ENCODE measurements around the gene MLX.

The MLX gene

GRCh38 chr17:42525221-42525620 is 41.7 kb upstream of the MLX start:
- Mint-ChIP-seq H3K4me1 (peaks cover 47% of the 10 kb centered on the region), H3K4me3 (no peak overlapping the region), H3K27me3 (ENCODE audit: low read depth) (no peaks in the 10 kb centered on the region), H3K9me3 (no peaks in the 10 kb centered on the region), H3K27ac (peak overlapping the region; percentile 11 to 99 (median 85)), H3K36me3 (ENCODE audit: low read depth) (peaks cover 8% of the 10 kb centered on the region)
- TF ChIP-seq, protein P1, sequence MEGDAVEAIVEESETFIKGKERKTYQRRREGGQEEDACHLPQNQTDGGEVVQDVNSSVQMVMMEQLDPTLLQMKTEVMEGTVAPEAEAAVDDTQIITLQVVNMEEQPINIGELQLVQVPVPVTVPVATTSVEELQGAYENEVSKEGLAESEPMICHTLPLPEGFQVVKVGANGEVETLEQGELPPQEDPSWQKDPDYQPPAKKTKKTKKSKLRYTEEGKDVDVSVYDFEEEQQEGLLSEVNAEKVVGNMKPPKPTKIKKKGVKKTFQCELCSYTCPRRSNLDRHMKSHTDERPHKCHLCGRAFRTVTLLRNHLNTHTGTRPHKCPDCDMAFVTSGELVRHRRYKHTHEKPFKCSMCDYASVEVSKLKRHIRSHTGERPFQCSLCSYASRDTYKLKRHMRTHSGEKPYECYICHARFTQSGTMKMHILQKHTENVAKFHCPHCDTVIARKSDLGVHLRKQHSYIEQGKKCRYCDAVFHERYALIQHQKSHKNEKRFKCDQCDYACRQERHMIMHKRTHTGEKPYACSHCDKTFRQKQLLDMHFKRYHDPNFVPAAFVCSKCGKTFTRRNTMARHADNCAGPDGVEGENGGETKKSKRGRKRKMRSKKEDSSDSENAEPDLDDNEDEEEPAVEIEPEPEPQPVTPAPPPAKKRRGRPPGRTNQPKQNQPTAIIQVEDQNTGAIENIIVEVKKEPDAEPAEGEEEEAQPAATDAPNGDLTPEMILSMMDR (IDR thresholded peaks at IDR 0.05; ENCODE audit: unreplicated experiment in 3 of 3): no peak

DNA sequence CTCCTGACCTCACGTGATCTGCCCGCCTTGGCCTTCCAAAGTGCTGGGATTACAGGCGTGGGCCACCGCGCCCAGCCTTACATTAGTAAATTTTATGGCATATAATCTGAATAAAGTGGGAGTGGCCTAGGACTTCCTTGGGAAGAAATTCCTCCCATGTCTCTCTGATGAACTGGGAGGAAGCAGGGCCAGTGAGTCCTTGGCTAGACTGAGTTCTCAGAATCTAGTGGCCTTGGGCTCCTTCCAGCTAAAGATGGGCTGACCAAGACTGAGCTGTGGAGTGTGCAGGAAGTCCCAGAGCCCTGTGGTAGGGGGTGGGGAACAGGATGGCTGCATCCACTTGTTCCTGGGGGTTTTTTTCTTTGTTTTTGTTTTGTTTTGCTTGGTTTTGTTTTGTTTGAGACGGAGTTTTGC is 40.9 kb upstream of the MLX start:
- no peak overlapping the region for H3K4me3 Mint-ChIP-seq
- no peaks in the 10 kb centered on the region for H3K27me3 Mint-ChIP-seq (ENCODE audit: low read depth)
- H3K36me3 Mint-ChIP-seq (ENCODE audit: low read depth): peaks cover 8% of the 10 kb centered on the region
- peak overlapping the region; percentile 60 to 87 (median 74) for H3K27ac Mint-ChIP-seq
- TF ChIP-seq, protein P1 (IDR thresholded peaks at IDR 0.05; ENCODE audit: unreplicated experiment in 3 of 3): no peak
- H3K4me1 Mint-ChIP-seq: peaks cover 39% of the 10 kb centered on the region
- no peaks in the 10 kb centered on the region for H3K9me3 Mint-ChIP-seq

DNA sequence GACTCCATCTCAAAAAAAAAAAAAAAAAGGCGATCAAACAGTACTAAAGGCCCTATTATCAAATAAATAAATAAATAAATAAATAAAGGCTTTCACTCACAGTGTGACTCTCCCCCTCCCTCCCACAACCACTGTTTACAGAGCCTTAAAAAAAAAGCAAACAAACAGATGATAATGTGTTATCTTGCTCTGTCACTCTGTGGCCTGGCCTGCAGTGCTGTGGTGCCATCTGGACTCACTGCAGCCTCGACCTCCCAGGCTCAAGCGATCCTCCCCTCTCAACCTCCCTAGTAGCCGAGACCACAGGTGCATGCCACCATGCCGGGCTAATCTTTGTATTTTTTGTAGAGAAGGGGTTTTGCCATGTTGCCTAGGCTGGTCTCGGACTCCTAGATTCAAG is 39.0 kb upstream of the MLX start:
- H3K4me1 Mint-ChIP-seq: peaks cover 26% of the 10 kb centered on the region
- H3K36me3 Mint-ChIP-seq (ENCODE audit: low read depth): peaks cover 3% of the 10 kb centered on the region
- no peak overlapping the region for H3K27ac Mint-ChIP-seq
- no peaks in the 10 kb centered on the region for H3K27me3 Mint-ChIP-seq (ENCODE audit: low read depth)
- no peaks in the 10 kb centered on the region for H3K9me3 Mint-ChIP-seq
- no peak overlapping the region for H3K4me3 Mint-ChIP-seq
- TF ChIP-seq, protein P1 (IDR thresholded peaks at IDR 0.05; ENCODE audit: unreplicated experiment in 3 of 3): no peak

DNA sequence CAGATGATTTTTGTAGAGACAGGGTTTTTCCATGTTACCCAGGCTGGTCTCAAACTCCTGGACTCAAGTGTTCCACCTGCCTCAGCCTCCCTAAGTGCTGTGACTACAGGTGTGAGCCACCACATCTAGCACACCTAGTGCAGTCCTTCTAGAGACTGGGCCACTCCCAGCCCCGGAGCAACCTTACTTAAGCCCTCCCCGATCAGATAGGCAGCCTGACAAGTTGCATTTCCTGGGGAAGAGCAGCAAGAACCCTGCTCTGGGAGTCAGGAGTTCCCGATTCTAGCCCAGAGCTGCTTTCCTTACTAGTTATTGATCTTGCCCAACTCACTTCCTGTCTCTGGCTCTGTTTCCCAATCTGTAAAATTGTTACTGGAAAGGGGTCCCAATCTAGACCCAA is 37.8 kb upstream of the MLX start:
- Mint-ChIP-seq H3K27ac (no peak overlapping the region), H3K36me3 (ENCODE audit: low read depth) (no peaks in the 10 kb centered on the region)

GRCh38 chr17:42530952-42531454 is 35.9 kb upstream of the MLX start:
- no peaks in the 10 kb centered on the region for H3K27me3 Mint-ChIP-seq (ENCODE audit: low read depth)
- no peak overlapping the region for H3K27ac Mint-ChIP-seq
- TF ChIP-seq, protein P1 (IDR thresholded peaks at IDR 0.05; ENCODE audit: unreplicated experiment in 3 of 3): no peak
- H3K36me3 Mint-ChIP-seq (ENCODE audit: low read depth): no peaks in the 10 kb centered on the region
- H3K4me1 Mint-ChIP-seq: peaks cover 26% of the 10 kb centered on the region
- no peaks in the 10 kb centered on the region for H3K9me3 Mint-ChIP-seq
- H3K4me3 Mint-ChIP-seq: peak overlapping the region in 1 of 3 experiments; percentile 78

More for the DNA sequence above, 37.8 kb upstream of the MLX start:
- peaks cover 27% of the 10 kb centered on the region for H3K4me1 Mint-ChIP-seq
- TF ChIP-seq, protein P1 (IDR thresholded peaks at IDR 0.05; ENCODE audit: unreplicated experiment in 3 of 3): no peak
- H3K4me3 Mint-ChIP-seq: no peak overlapping the region
- no peaks in the 10 kb centered on the region for H3K9me3 Mint-ChIP-seq
- H3K27me3 Mint-ChIP-seq (ENCODE audit: low read depth): no peaks in the 10 kb centered on the region

Measured in nephron (organoid).